Caco-2 (cell line): Measurements from ENCODE around the gene KIR2DL1. TPM values are rescaled to one million over a fixed set of nuclear protein-coding genes. Genes with fewer than 3 reads are reported as not detected.
"Not testable (repeated sequence)": the region's sequence is repeated elsewhere in the genome, so short reads cannot be mapped to it uniquely, and the experiment has no call there.

Source experiments
- BruUV-seq: library from RNA; stranded (reverse); fragments of 400-500 nt; replicated peaks from 2 replicates; lab custom pipeline; 2021; lab: Mats Ljungman, UMichigan
- CTCF ChIA-PET: fragments of 300-600 bp; sonication (Branson Sonifier 250); formaldehyde crosslinking; loops from one replicate; lab custom pipeline; 2022; ENCODE audit warnings: antibody characterized with exemption; lab: Charles Lee
- POLR2A ChIA-PET: fragments of 300-600 bp; sonication (Branson Sonifier 250); formaldehyde crosslinking; loops from one replicate; lab custom pipeline; 2022; ENCODE audit warnings: antibody characterized with exemption; lab: Charles Lee
- DNase-seq, 2 experiments: peaks; one replicate each; pipeline versions ENCODE4 v3.0.0 to v3.0.0-alpha.2; 2020 to 2022
- H3K27me3 ChIP-seq: replicated peaks from 2 replicates; pipeline ENCODE4 v1.6.0; 2011; ENCODE audit warnings: low read length; ENCODE audit not compliant: control insufficient read depth, insufficient read depth
- H3K36me3 ChIP-seq: 2 replicates; pipeline ENCODE4 v1.5.1; 2011; ENCODE audit warnings: low read length; ENCODE audit not compliant: control insufficient read depth, insufficient read depth
- H3K4me1 ChIP-seq: fragments of 250-450 bp; sonication (Bioruptor Pico); 2 replicates; pipeline ENCODE4 v1.5.1; 2020; ENCODE audit warnings: mild to moderate bottlenecking
- H3K4me3 ChIP-seq: 2 replicates; pipeline ENCODE4 v1.5.1; 2011; ENCODE audit warnings: low read depth, mild to moderate bottlenecking, control low read depth, low read length
- H3K9me3 ChIP-seq: fragments of 250-450 bp; sonication (Bioruptor Pico); 2 replicates; pipeline ENCODE4 v1.5.1; 2020; ENCODE audit warnings: mild to moderate bottlenecking, moderate library complexity
- H3K27ac Mint-ChIP-seq: one replicate; pipeline ENCODE4 v1.8.0; 2022; ENCODE audit warnings: mixed read lengths; ENCODE audit not compliant: unreplicated experiment
- H3K27me3 Mint-ChIP-seq: one replicate; pipeline ENCODE4 v1.8.0; 2022; ENCODE audit warnings: mixed read lengths; ENCODE audit not compliant: insufficient read depth, unreplicated experiment
- H3K36me3 Mint-ChIP-seq: one replicate; pipeline ENCODE4 v1.8.0; 2022; ENCODE audit warnings: mild to moderate bottlenecking, mixed read lengths; ENCODE audit not compliant: insufficient read depth, unreplicated experiment
- H3K4me1 Mint-ChIP-seq: one replicate; pipeline ENCODE4 v1.8.0; 2022; ENCODE audit warnings: low read depth, mixed read lengths; ENCODE audit not compliant: unreplicated experiment
- H3K4me3 Mint-ChIP-seq: one replicate; pipeline ENCODE4 v1.8.0; 2022; ENCODE audit warnings: mild to moderate bottlenecking, moderate library complexity, mixed read lengths; ENCODE audit not compliant: unreplicated experiment
- H3K9me3 Mint-ChIP-seq: one replicate; pipeline ENCODE4 v1.8.0; 2022; ENCODE audit warnings: mixed read lengths; ENCODE audit not compliant: unreplicated experiment
- intact Hi-C: fragments of 100-400 bp; cut with micrococcal nuclease; formaldehyde crosslinking; loops from one replicate; pipeline ENCODE4 v1.10.0; 2022; ENCODE audit not compliant: unreplicated experiment
- total RNA-seq: library from RNA; stranded (reverse); gene quantifications from 2 replicates; pipeline ENCODE4 v1.2.3, GENCODE V29; 2022
- TF ChIP-seq, protein P1 (sequence below), 2 experiments: fragments of 200-600 bp in 1 of 2; IDR thresholded peaks; 1 replicate in 1 of 2; 2 replicates in 1 of 2; pipeline versions ENCODE4 v1.5.1 to v1.8.0; 2011 to 2022; ENCODE audit warnings: antibody characterized with exemption in 1 of 2, control low read depth in 1 of 2, inconsistent platforms in 1 of 2, low read depth in 1 of 2, low read length in 1 of 2, mild to moderate bottlenecking in 1 of 2, moderate library complexity in 1 of 2; ENCODE audit not compliant: insufficient read depth in 1 of 2, severe bottlenecking in 1 of 2, unreplicated experiment in 1 of 2

Gene KIR2DL1
- total RNA-seq, 1 experiment from 2014 or later = not detected

DNA sequence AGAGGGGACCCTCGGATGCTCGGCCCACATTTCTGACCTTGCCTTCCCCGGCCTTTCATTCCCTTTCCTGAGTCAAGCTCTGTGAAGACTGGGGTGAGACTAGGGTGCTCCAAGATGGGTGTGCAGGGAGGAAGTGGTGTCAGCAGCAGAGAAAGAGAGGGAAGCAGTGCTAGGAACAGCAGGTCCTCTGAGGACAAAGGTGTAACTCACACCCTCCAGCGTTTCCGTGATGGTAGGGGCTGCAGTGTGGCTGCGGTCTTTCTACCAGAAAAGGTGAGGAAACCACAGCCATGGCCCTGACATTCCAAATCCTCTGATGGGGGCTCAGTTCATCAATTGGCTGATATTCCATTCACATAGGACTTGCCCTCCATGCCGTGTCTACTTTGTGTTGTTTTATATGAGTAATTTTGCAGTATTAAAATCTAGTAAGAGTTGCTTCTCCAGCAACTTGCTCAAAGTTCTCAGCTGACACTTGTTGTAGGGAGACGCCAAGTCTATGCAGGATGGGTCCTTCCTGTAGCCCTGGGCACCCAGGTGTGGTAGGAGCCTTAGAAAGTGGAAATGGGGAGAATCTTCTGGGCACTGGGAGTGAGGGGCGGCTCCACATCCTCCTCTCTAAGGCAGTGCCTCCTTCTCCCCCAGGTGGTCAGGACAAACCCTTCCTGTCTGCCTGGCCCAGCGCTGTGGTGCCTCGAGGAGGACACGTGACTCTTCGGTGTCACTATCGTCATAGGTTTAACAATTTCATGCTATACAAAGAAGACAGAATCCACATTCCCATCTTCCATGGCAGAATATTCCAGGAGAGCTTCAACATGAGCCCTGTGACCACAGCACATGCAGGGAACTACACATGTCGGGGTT is 48.3 kb downstream of the KIR2DL1 start:
- Histone ChIP-seq H3K36me3 (no peaks in the 10 kb centered on the region), H3K27me3 (no peaks in the 10 kb centered on the region; the same call in 1 of the 2 replicates), H3K4me3 (no peak overlapping the region), H3K4me1 (no peaks in the 10 kb centered on the region), H3K9me3 (no peaks in the 10 kb centered on the region)
- POLR2A ChIA-PET = no interaction called here
- TF ChIP-seq, protein P1, sequence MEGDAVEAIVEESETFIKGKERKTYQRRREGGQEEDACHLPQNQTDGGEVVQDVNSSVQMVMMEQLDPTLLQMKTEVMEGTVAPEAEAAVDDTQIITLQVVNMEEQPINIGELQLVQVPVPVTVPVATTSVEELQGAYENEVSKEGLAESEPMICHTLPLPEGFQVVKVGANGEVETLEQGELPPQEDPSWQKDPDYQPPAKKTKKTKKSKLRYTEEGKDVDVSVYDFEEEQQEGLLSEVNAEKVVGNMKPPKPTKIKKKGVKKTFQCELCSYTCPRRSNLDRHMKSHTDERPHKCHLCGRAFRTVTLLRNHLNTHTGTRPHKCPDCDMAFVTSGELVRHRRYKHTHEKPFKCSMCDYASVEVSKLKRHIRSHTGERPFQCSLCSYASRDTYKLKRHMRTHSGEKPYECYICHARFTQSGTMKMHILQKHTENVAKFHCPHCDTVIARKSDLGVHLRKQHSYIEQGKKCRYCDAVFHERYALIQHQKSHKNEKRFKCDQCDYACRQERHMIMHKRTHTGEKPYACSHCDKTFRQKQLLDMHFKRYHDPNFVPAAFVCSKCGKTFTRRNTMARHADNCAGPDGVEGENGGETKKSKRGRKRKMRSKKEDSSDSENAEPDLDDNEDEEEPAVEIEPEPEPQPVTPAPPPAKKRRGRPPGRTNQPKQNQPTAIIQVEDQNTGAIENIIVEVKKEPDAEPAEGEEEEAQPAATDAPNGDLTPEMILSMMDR (IDR thresholded peaks at IDR 0.05; ENCODE audit: insufficient read depth in 1 of 2, low read depth in 1 of 2, low read length in 1 of 2, severe bottlenecking in 1 of 2, unreplicated experiment in 1 of 2) = no peak
- no peak for DNase-seq
- Mint-ChIP-seq H3K36me3 (no peaks in the 10 kb centered on the region), H3K4me1 (no peaks in the 10 kb centered on the region), H3K9me3 (no peaks in the 10 kb centered on the region), H3K27ac (no peak overlapping the region), H3K4me3 (no peak overlapping the region), H3K27me3 (peaks cover 26% of the 10 kb centered on the region)
- BruUV-seq = no TSS peak
- intact Hi-C loops = no loop called here
- CTCF ChIA-PET = no interaction called here

DNA sequence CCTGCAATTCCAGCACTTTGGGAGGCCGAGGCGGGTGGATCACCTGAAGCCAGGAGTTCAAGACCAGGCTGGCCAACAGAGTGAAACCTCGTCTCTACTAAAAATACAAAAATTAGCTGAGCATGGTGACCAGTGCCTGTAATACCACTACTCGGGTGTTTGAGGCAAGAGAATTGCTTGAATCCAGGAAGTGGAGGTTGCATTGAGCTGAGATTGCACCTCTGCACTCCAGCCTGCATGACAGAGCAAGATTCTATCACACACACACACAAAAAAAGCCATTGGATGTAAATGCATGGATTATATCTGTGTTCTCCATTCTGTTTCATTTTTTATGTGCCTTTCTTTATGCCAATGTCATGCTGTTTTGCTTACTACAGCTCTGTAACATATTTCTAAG is 54.8 kb downstream of the KIR2DL1 start:
- POLR2A ChIA-PET, BruUV-seq, H3K4me1 Mint-ChIP-seq, CTCF ChIA-PET, H3K4me3 Mint-ChIP-seq, H3K36me3 ChIP-seq, H3K4me3 ChIP-seq, H3K27me3 ChIP-seq, DNase-seq, H3K36me3 Mint-ChIP-seq, H3K9me3 ChIP-seq, H3K27ac Mint-ChIP-seq, H3K9me3 Mint-ChIP-seq, H3K4me1 ChIP-seq, intact Hi-C loops: not testable (repeated sequence)
- peaks cover 25% of the 10 kb centered on the region for H3K27me3 Mint-ChIP-seq

DNA sequence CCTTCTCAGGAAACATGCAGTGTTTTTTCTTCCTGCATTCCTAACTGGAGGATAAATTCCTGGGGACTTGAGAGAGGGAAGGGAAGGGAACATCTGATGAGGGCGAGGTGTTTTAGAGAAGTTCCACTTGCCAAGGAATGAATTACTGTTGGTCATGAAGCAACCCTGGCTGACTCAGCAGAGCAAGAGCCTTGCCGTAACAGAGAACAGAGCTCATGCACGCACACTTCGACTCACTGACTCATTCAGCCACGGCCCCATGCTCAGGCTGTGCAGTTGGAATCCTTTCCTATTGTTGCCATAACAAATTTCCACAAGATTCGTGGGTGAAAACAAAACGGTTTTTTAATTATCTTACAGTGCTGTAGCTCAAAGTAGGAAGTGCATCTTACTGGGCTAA is 55.7 kb downstream of the KIR2DL1 start:
- intact Hi-C loops, H3K9me3 Mint-ChIP-seq, H3K36me3 Mint-ChIP-seq, H3K27ac Mint-ChIP-seq, H3K4me3 ChIP-seq, POLR2A ChIA-PET, H3K4me1 Mint-ChIP-seq, H3K9me3 ChIP-seq, H3K4me1 ChIP-seq, H3K4me3 Mint-ChIP-seq, H3K36me3 ChIP-seq, DNase-seq, BruUV-seq, CTCF ChIA-PET, H3K27me3 ChIP-seq: not testable (repeated sequence)
- peaks cover 28% of the 10 kb centered on the region for H3K27me3 Mint-ChIP-seq

DNA sequence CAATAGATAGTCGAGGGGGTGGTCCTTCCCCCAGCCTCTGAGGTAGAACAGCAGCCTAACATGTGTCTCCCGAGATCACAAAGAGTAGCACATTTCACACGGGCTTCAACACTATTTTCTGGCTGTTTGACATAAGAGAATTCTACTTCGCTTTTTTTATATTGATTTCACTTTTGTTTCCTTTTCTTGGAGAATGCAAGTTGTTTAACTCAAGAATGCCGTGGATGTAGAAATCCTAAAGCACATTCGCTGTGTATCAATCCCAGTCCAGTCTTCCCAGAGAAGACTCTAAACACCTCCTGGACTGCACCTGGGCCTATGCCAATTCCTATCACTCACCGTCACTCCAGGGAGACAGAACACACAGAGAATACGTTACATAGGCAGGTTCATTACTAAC is 58.5 kb downstream of the KIR2DL1 start:
- H3K4me1 Mint-ChIP-seq, DNase-seq, H3K36me3 ChIP-seq, H3K9me3 ChIP-seq, intact Hi-C loops, H3K4me3 ChIP-seq, H3K36me3 Mint-ChIP-seq, H3K27ac Mint-ChIP-seq, BruUV-seq, H3K9me3 Mint-ChIP-seq, H3K27me3 ChIP-seq, CTCF ChIA-PET, POLR2A ChIA-PET, H3K4me3 Mint-ChIP-seq, H3K4me1 ChIP-seq: not testable (repeated sequence)
- H3K27me3 Mint-ChIP-seq = peaks cover 25% of the 10 kb centered on the region

DNA sequence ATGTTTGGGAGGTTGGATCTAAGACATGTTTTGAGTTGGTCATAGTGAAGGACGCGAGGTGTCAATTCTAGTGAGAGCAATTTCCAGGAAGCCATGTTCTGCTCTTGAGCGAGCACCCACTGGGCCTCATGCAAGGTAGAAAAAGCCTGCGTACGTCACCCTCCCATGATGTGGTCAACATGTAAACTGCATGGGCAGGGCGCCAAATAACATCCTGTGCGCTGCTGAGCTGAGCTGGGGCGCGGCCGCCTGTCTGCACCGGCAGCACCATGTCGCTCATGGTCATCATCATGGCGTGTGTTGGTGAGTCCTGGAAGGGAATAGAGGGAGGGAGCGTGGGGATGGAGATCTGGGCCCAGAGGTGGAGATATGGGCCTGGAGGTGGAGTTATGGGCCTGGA is 62.9 kb downstream of the KIR2DL1 start, which contains the start of gene KIR2DS4:
Gene KIR2DS4 (plus strand): TSS at position 181 of the 400 bp plus-strand sequence.
- DNase-seq, H3K4me3 ChIP-seq, H3K4me1 ChIP-seq, H3K36me3 ChIP-seq, POLR2A ChIA-PET, H3K27me3 ChIP-seq, CTCF ChIA-PET, H3K36me3 Mint-ChIP-seq, BruUV-seq, H3K4me1 Mint-ChIP-seq, H3K27ac Mint-ChIP-seq, H3K9me3 ChIP-seq, H3K4me3 Mint-ChIP-seq, intact Hi-C loops: not testable (repeated sequence)
- H3K9me3 Mint-ChIP-seq = peaks cover 21% of the 10 kb centered on the region
- peaks cover 18% of the 10 kb centered on the region for H3K27me3 Mint-ChIP-seq
